Raji (cell line): ENCODE results near the gene CACNA1A.

Experiments
- POLR2A ChIP-seq: IDR thresholded peaks from 2 replicates; pipeline ENCODE4 v1.6.1; 2011; ENCODE audit warnings: low read depth, low read length, control low read depth; ENCODE audit not compliant: insufficient read depth

The CACNA1A gene

DNA sequence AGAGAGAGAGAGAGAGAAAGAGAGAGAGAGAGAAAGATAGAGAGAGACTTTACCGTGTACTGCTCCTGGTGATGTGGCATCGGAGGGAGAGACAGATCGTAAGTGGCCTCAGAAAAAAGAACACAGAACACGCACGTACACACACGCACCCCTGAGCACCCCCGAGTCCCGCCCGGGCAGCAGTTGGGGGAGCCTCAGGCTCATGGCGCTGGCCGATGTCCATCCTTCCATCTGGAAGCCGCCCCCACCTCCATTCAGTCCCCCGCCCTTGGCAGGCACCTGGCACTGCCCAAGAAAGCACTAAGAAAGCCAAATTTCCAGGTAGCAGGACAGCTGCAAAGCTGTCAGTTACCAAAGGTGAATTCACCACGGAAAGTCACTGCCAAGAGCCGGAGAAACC, 239.1 kb downstream of the CACNA1A start:
- no peak for TF ChIP-seq POLR2A

GRCh38 chr19:13262450-13262849, 243.8 kb downstream of the CACNA1A start:
- no peak for TF ChIP-seq POLR2A

DNA sequence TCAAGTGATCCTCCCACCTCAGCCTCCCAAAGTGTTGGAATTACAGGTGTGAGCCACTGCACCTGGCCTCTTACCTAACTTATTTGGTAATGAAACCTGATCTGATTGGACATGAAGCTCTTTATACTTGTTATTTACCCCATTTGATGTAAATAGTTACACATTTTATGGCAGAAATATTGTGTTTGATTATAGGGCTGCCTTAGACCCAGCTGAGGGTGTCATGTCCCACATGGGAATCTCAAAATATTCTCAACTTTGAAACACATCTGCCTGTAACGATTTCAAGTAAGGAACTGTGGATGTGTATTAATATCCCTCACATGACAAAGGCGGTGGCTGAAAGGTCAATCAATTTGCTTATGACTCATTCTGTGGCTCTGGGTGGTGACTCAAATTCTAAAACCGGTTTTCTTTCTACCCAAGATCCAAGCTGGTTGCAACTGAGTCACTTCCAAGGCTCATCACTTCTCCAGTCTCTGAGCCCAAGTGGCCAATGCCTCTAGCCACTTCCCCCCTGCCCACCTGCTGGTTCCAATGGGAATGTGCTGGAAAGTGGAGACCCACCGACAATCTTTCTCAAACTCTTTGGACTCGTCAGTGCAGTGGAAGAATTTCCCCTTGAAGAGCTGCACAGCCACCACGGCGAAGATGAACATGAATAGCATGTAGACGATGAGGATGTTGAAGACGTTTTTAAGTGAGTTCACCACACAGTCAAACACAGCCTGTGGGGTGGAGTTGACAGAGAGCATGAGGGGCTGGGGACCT, 245.2 kb downstream of the CACNA1A start:
- TF ChIP-seq POLR2A = no peak

DNA sequence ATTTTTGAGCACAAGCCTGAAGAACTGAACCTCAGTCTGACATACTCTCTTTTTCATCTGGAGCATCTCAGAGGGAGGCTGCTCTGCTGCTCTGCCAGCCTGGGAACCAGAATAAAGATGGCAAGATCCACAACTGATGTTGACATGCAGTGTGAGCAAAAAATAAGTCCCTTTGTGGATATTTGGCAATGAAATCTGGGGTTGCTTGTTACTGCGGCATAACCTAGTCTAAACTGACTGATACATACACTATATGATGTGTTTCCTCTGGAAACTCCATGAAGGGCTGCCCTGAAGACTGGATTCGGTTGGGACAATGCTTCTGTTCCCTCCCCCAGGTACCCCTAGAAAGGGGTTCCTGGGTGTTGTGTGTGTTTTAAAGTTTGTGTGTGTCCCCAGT, 249.4 kb downstream of the CACNA1A start:
- TF ChIP-seq POLR2A = no peak

- no peak for TF ChIP-seq POLR2A
Observed at GRCh38 chr19:13255719-13256059, 250.6 kb downstream of the CACNA1A start.

- no peak for TF ChIP-seq POLR2A
Observed at GRCh38 chr19:13255041-13255718, 251.1 kb downstream of the CACNA1A start.

- no peak for TF ChIP-seq POLR2A
Observed at GRCh38 chr19:13252569-13253335, 253.5 kb downstream of the CACNA1A start.

DNA sequence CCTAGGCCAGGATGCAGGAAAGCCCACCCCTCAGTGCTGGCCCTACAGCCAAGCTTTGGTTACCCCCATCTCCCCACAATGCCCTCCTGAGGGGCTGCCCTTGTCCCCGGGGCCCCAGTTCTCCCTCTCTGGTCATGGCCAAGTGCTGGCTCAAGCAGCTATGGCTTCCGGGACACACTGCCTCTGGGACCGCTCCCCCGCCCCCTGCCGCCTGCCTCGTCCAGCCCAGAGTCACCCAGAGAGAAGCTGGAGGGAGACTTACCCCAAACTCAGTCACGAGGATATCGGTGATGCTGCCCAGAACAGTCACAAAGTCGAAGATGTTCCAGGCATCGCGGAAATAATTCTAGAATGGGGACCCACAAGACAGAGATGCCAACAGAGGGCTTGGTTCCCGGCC, 261.4 kb downstream of the CACNA1A start:
- no peak for TF ChIP-seq POLR2A

DNA sequence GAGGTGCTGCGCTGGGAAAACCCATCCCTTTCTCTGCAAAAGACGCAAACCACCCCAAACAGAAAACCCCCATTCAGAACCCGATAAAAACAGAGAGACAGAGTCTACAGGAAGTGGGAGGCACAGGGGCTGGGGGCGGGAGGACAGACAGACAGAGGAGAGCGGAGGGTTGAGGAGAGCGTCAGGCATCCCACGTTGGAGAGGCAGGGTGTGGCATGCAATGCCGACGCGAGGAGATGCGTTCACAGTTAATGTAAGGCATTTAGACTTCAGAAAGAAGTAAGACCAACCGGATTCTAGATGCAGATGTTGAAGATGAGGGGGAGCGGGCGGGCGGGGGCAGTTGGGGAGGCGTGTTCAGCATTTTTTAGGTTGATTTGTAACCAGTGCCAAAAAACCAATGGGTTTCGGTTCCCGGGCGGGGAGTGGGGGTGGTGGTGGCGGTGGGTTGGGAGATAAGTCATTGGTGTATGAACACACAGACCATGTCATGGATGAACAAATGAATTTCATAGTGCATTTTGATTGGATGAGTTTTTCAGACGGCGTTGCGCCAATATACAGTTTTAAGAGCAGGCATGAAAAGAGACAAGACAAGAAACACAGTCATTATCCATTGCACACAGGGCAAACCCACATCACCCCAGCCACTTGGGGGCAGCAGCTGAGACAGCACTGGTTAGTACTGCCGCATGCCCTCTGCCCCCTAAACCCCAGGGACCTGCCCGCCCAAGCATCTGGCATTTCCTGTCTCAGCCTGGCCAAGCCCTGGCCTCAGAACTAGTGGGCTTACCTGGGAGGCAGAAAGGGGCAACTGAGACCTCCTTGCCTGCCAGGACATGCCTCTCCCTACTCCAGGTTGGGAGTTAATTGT, 264.8 kb downstream of the CACNA1A start:
- no peak for TF ChIP-seq POLR2A

- TF ChIP-seq POLR2A = no peak
Observed at GRCh38 chr19:13240312-13241022, 265.8 kb downstream of the CACNA1A start.

DNA sequence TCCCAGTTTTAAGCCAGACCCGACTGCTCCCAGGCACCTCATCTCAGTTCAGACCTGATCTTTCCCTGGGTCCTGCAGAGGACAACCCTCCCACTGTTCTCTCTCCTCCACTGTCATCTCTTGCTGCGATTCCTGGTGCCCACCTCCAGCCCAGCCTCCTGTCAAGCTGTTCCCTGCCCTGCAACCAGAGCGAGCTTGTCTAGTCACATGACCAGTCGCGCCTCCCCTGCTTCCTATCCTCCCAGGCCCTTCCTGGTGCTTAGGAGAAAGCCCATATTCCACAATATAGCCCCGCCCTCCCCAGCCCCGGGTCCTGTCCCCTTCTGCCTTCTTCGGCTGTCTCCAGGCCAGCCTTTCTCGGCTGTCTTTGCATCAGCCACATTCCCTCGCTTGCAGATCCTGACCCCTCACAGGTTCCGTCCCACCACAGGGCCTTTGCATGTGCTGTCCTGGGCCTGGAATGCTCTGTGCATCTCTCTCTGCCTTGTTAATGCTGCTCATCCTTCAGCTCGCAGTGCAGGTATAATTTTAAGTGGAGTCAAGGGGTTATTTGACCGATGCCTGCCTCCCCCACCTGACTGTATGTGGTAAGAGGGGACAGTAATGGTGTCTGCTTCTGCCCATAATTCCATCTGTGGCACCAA, 267.3 kb downstream of the CACNA1A start:
- no peak for TF ChIP-seq POLR2A

GRCh38 chr19:13234518-13234917, 271.8 kb downstream of the CACNA1A start:
- no peak for TF ChIP-seq POLR2A

DNA sequence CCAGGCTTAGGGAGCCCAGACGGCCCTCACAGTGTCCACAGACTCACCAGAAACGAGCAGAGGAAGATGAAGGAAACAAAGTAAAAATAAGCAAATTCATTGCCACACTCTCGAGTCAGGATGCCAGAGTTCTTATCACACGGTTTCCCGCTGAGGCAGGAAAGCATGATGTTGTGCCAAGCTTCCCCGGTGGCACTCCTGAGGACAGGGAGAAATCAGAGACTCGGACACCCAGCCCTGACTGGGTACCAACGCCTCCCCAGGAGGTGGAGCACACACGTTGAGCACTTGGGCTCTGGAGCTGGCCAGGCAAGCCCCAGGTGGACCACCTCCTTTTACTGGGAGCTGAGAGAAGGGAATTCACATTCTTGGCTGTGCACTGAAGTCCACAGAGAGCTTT, 274.6 kb downstream of the CACNA1A start:
- no peak for TF ChIP-seq POLR2A

DNA sequence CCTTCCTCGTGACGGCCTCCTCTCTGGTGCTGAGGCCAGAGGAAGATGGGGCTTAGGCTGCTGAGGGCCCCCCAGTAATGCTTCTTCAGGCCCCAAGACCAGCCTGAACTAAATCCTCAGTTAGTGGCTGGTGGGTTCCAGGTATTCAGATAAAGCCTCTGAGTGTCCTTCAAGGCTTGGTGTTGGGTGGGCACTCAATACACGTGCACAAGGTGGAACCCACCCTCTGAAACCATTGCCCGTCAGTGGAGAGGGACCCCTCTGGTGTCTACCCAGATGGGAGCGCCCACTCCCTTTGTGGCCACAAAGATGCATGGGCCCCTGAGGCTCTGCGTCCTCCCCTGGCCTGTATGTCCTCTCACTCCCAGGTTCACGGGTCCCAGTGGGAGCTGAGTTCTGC, 277.0 kb downstream of the CACNA1A start:
- TF ChIP-seq POLR2A = no peak
